Measurements from ENCODE around the gene DDX39B. TPM values are rescaled to one million over a fixed set of nuclear protein-coding genes. Genes with fewer than 3 reads are reported as not detected.
A peak's percentile ranks its signal among the peaks of the same experiment; 100 is the strongest.

Gene DDX39B
- total RNA-seq = 262 and 345 TPM in 2 replicates

DNA sequence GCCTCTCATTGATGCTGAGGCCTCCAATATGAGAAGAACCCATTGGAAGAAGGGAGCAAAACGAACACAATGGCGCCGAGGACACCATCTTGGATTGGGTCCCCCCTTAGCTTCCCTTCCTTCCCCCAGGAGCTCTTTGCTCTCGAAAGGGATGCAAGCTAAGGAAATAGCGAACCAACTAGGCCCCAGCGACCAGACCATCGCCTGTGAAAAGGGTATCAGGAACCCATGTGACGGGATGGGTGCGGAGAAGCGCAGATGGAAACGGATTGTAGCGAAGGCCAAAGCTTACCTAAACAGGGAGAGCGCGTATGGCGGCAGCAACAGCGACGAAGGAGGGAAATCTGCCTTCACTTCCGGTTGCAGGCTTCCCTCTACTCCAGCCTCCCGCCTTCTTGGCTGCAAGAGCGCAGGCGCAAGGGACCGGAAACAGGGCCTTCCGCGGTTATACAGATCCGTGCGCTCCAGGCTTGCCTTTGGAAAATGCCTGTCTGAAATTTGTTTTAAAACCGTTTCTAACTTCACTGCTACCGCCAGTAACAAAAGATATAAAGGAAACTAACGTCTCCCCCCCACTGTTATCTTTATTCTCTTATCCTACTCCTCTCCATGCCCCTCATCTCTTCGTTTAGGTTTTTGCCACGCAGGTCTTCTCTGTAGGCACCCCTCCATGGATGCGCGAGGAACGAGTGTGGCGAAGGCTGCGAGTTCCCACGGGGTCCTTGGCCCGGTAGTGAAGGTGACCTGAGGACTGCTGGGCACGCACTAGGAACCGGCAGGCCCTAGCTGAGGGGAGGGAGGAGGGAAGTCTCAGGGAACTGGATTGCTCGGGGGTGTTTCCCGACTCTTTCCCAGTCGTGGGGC, at the start of gene DDX39B:
Gene DDX39B (minus strand): TSS at position 346 of the 864 bp plus-strand sequence. CDS start 1,471 bp downstream, outside the sequence.

DNA sequence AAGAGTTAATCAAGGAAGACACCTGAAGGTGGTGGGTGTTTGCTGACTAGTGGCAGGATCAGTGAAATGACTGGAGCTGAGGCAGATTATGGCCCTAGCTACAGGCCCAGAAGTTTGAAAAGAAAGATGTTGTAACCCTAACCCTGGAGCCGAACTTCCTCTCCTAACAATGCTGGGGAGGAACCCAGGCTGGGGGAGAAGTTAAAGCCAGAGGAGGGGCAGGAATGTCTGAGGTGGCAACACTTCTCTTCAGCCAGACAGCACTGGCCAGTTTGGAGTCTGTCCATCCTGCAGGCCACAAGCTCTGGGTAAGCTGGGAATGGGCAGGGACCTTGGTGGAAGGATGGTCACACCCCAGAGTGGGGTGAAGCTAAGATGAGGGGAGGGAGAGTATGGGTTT, 44.2 kb upstream of the DDX39B start, which contains the start of gene LST1:
Gene LST1 (plus strand): TSS at position 270 of the 400 bp plus-strand sequence. CDS start 1,023 bp downstream, outside the sequence.

DNA sequence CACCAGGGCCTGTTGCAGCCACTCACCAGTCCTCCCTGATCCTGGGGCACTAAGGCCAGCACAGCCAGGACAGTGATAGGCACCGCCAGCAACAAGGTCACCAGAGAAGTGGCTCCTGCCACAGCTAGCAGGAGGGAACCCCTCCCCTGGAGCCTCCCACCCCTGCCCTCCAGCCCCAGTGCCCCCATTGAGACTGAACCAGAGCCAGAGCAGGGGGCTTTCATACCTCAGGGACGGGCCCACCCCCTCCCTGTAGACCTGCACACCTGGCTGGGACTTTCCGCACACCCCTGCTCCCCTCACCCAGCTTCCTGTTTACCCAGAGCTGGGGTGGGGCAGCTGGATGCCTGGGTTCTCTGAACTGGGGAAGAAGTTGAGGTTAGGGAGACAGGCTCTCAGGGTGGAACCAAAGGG, 40.4 kb upstream of the DDX39B start, which contains the start of gene LTB:
Gene LTB (minus strand): TSS at position 195 of the 414 bp plus-strand sequence. CDS start 7 bp downstream, at position 188.

DNA sequence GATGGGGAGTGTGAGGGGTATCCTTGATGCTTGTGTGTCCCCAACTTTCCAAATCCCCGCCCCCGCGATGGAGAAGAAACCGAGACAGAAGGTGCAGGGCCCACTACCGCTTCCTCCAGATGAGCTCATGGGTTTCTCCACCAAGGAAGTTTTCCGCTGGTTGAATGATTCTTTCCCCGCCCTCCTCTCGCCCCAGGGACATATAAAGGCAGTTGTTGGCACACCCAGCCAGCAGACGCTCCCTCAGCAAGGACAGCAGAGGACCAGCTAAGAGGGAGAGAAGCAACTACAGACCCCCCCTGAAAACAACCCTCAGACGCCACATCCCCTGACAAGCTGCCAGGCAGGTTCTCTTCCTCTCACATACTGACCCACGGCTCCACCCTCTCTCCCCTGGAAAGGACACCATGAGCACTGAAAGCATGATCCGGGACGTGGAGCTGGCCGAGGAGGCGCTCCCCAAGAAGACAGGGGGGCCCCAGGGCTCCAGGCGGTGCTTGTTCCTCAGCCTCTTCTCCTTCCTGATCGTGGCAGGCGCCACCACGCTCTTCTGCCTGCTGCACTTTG, 33.6 kb upstream of the DDX39B start, which contains the start of gene TNF:
Gene TNF (plus strand): TSS at position 231 of the 567 bp plus-strand sequence. CDS start 177 bp downstream, at position 408.

DNA sequence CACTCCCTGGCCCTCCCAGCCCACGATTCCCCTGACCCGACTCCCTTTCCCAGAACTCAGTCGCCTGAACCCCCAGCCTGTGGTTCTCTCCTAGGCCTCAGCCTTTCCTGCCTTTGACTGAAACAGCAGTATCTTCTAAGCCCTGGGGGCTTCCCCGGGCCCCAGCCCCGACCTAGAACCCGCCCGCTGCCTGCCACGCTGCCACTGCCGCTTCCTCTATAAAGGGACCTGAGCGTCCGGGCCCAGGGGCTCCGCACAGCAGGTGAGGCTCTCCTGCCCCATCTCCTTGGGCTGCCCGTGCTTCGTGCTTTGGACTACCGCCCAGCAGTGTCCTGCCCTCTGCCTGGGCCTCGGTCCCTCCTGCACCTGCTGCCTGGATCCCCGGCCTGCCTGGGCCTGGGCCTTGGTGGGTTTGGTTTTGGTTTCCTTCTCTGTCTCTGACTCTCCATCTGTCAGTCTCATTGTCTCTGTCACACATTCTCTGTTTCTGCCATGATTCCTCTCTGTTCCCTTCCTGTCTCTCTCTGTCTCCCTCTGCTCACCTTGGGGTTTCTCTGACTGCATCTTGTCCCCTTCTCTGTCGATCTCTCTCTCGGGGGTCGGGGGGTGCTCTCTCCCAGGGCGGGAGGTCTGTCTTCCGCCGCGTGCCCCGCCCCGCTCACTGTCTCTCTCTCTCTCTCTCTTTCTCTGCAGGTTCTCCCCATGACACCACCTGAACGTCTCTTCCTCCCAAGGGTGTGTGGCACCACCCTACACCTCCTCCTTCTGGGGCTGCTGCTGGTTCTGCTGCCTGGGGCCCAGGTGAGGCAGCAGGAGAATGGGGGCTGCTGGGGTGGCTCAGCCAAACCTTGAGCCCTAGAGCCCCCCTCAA, 30.5 kb upstream of the DDX39B start, which contains the start of gene LTA:
Gene LTA (plus strand): TSS at position 249 of the 871 bp plus-strand sequence. CDS start 454 bp downstream, at position 703.

DNA sequence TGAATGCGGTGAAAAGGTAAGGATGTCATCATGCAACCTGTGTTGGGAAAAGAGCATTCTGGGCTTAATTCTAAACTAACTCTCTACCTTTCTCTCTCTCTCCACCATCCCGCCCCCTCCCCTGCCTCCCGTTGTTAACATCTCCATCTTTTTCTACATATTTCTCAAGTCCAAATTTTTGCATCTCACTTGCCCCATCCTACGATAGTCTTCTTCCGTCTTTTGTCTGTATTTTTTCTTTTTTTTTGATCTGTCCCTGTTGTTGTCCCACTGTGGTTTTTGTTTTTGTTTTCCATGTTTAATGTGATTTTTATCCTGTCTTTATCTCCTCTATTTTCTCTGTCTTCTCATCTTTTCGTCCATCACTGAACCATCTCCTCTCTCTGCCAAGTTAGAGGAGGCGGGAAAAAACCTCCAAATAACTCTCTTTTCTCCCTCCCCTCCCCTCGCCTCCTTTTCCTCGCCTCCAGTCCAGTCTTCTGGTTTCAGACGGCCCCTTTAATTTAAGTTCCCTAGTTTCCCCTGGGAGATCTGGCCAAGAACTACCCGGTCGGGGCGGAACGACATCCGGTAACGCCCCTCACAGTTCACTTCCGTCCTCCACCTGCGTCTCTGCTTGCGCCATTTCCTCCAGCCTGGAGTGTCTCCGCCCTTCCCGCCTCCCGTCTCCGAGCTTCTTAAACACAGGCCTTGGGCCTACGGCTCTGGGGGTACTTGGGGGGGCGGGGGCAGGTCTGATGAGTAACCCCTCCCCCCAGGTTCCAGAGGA, 5.3 kb upstream of the DDX39B start, which contains the start of gene NFKBIL1:
Gene NFKBIL1 (plus strand): TSS at position 651 of the 769 bp plus-strand sequence. CDS start 87 bp downstream, at position 738.

DNA sequence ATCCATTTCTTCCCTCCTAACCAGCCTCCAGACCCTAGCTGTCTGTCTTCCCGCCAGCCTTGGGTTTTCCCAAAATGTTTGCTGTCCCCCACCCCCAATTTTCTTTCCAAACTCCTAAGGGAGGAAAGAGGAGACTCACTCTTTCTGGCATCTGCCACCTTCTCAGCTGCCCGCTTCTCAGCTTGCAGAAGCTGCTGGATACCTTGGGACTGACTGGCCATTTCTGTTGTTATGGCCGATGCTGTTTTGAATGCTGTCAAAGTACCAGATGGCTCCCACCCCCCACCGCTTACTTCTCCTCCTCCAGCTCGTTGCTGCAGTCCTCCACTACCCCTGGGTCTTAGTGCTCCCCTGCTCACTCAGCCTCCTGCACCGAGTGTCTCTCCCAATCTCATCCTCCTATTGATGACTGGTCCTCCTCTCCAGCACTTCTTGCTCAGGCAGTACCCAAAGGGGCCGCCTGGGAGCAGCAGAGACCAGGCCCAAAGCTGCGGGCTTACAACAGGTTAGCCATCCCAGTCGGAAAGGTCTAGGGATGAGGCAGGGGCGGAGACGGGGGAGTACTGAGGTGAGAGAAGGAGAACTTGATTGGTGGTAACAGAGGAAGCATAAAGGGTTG, 4.6 kb upstream of the DDX39B start, which contains the start of gene ATP6V1G2:
Gene ATP6V1G2 (minus strand): TSS at position 270 of the 619 bp plus-strand sequence. CDS start 49 bp downstream, at position 221.

DNA sequence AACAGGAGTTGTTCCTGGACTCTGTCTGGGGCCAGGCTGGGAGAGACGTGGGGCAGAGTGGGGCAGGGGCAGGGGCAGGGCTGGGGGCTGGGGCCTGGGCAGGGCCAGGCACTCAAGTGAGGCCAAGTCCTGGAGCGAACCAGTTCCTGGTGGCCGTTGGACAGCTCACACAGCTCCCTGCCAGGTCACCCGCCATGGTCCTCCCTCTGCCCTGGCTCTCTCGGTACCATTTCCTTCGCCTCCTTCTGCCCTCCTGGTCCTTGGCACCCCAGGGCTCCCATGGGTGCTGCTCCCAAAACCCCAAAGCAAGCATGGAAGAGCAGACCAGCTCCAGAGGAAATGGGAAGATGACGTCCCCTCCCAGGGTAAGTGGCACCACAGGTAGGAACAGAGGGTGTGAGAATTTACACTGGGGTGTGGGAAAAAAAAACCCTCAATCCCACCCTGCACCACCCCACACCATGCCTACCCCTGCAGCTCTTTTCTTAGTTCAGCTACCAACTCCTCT, 12.9 kb downstream of the DDX39B start, which contains the start of gene MCCD1:
Gene MCCD1 (plus strand): TSS at position 142 of the 508 bp plus-strand sequence. CDS start 53 bp downstream, at position 195.

DNA sequence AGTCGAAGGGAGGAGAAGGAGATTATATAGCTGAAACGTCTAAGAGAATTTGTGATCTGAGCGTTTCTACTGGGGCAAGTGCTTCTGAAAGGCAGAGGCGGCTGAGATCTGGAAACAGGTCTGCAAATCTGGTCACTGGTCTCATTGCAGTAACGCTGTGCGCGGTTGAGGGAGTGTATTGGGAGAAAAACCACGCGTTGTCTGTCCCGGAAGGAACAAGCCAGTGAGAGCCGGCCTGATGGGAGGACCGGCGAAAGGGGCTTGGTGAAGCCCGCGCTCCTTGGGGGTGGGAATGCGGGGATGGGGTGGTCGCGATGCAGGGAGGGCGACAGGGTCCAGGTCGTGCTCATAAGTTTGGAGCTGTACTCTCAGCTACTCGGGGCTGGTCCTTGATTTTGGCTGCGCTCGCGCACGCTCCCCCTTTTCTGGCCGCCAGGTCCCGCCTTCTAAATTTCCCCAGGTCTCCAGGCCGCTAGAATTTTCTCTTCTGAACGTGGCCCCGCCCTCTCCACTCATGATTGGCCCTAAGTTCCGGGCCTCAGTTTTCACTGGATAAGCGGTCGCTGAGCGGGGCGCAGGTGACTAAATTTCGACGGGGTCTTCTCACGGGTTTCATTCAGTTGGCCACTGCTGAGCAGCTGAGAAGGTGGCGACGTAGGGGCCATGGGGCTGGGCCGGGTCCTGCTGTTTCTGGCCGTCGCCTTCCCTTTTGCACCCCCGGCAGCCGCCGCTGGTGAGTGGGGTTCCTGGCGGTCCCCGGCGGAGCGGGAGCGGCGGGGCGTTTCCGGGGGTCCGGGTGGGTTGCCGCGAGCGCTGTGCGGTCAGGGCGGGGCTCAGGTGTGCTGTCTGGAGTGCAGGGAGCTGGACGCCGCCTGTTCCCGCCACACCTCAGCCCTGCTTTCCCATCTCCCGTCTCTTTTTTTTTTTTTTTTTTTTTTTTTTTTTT, 44.0 kb downstream of the DDX39B start, which contains the start of gene MICB:
Gene MICB (plus strand): TSS at position 615 of the 946 bp plus-strand sequence. CDS start 49 bp downstream, at position 664.

Small RNA genes lying within 50 kb of the gene (small RNA-seq; reads per million reads assigned to genes)
- gene AL663061.1 (not detected), gene RF00019 (not detected), gene SNORD117 (896 reads per million, percentile 99 among the genes with 10 or more reads in this experiment), gene SNORD84 (not detected)

Other genes with a start within 250 kb of the DDX39B start
- 229 and 377 TPM in 2 replicates for gene HLA-B, start 184.8 kb downstream of the DDX39B start, total RNA-seq
- 12.6 and 15.9 TPM in 2 replicates for gene MICA, start 138.4 kb downstream of the DDX39B start, total RNA-seq
- gene MICB, start 43.9 kb downstream of the DDX39B start, total RNA-seq = 6.5 and 8.6 TPM in 2 replicates
- not detected in 2 replicates for gene MCCD1, start 13.0 kb downstream of the DDX39B start, total RNA-seq
- 3.4 and 3.5 TPM in 2 replicates for gene ATP6V1G2, start 4.6 kb upstream of the DDX39B start, total RNA-seq
- 22.9 and 26.5 TPM in 2 replicates for gene NFKBIL1, start 5.6 kb upstream of the DDX39B start, total RNA-seq
- not detected in 2 replicates for gene LTA, start 30.3 kb upstream of the DDX39B start, total RNA-seq
- not detected in 2 replicates for gene TNF, start 33.6 kb upstream of the DDX39B start, total RNA-seq
- gene LTB, start 40.4 kb upstream of the DDX39B start, total RNA-seq = not detected in 2 replicates
- not detected in 2 replicates for gene LST1, start 44.3 kb upstream of the DDX39B start, total RNA-seq
- gene NCR3, start 51.0 kb upstream of the DDX39B start, total RNA-seq = not detected in 2 replicates
- gene AIF1, start 73.2 kb upstream of the DDX39B start, total RNA-seq = not detected in 2 replicates
- gene PRRC2A, start 78.7 kb upstream of the DDX39B start, total RNA-seq = 49.4 and 57.4 TPM in 2 replicates
- gene BAG6, start 110.7 kb upstream of the DDX39B start, total RNA-seq = 127 and 138 TPM in 2 replicates
- gene APOM, start 113.9 kb upstream of the DDX39B start, total RNA-seq = 2.0 and 2.2 TPM in 2 replicates
- 15.2 and 19.5 TPM in 2 replicates for gene C6orf47, start 118.8 kb upstream of the DDX39B start, total RNA-seq
- 17.0 and 17.1 TPM in 2 replicates for gene GPANK1, start 123.0 kb upstream of the DDX39B start, total RNA-seq
- gene CSNK2B, start 124.1 kb upstream of the DDX39B start, total RNA-seq = 118 and 149 TPM in 2 replicates
- gene LY6G5B, start 128.0 kb upstream of the DDX39B start, total RNA-seq = 4.2 and 4.8 TPM in 2 replicates
- 0.26 and 0.65 TPM in 2 replicates for gene LY6G5C, start 139.1 kb upstream of the DDX39B start, total RNA-seq
- 29.9 and 35.3 TPM in 2 replicates for gene ABHD16A, start 161.3 kb upstream of the DDX39B start, total RNA-seq
- not detected in 2 replicates for gene LY6G6F, start 164.9 kb upstream of the DDX39B start, total RNA-seq
- not detected in 2 replicates for gene LY6G6D, start 173.3 kb upstream of the DDX39B start, total RNA-seq
- gene LY6G6C, start 179.7 kb upstream of the DDX39B start, total RNA-seq = not detected in 2 replicates
- not detected in 2 replicates for gene MPIG6B, start 181.4 kb upstream of the DDX39B start, total RNA-seq
- gene DDAH2, start 187.3 kb upstream of the DDX39B start, total RNA-seq = 76.2 and 84.3 TPM in 2 replicates
- 597 and 600 TPM in 2 replicates for gene CLIC1, start 194.5 kb upstream of the DDX39B start, total RNA-seq
- gene MSH5, start 198.0 kb upstream of the DDX39B start, total RNA-seq = 10.7 and 12.3 TPM in 2 replicates
- gene SAPCD1, start 220.7 kb upstream of the DDX39B start, total RNA-seq = 0.54 and 1.4 TPM in 2 replicates
- gene VWA7, start 235.3 kb upstream of the DDX39B start, total RNA-seq = 1.0 and 1.9 TPM in 2 replicates

All from articular chondrocyte of knee joint (primary cell).